ENCODE measurements around the gene ADAMTSL5.

- TF ChIP-seq POLR2A (IDR thresholded peaks at IDR 0.05; ENCODE audit: low read depth, low read length) (no peak), TAF1 (IDR thresholded peaks at IDR 0.05; ENCODE audit: borderline replicate concordance, low read depth, low read length) (no peak)
These were observed 19.2 kb upstream of the ADAMTSL5 start for GRCh38 chr19:1532003-1532402.
